Naive thymus-derived CD8-positive, alpha-beta T cell (primary cell): ENCODE data around the gene SBK2. TPM values are rescaled to one million over a fixed set of nuclear protein-coding genes. Genes with fewer than 3 reads are reported as not detected.
"Not testable (repeated sequence)": the region's sequence is repeated elsewhere in the genome, so short reads cannot be mapped to it uniquely, and the experiment has no call there.

Experiments
- ATAC-seq, 2 donors: fragments of 150-1000 bp; cut with Tn5 transposase in 1 of 2; sonication (Bioruptor Pico), chemical (Tn5 transposase) in 1 of 2; 1 replicate in 1 of 2; 2 replicates in 1 of 2; pipeline ENCODE4 v1.10.0; 2021; ENCODE audit warnings: mild to moderate bottlenecking in 2 of 2, moderate library complexity in 2 of 2
- POLR2A ChIA-PET: fragments of 350-600 bp; sonication (Branson Sonifier 250); formaldehyde crosslinking; loops from one replicate; lab custom pipeline; 2021; ENCODE audit warnings: antibody characterized with exemption; lab: Charles Lee
- DNase-seq, 10 donors: peaks; one replicate each; pipeline versions ENCODE4 v3.0.0 to v3.0.0-alpha.2; 2020 to 2022
- H3K27ac Mint-ChIP-seq, 10 donors: one replicate each; pipeline ENCODE4 v1.8.0; 2020 to 2022; ENCODE audit warnings: mild to moderate bottlenecking in 10 of 10, mixed read lengths in 10 of 10, moderate library complexity in 4 of 10, inconsistent platforms in 1 of 10
- H3K27me3 Mint-ChIP-seq, 5 donors: one replicate each; pipeline ENCODE4 v1.8.0; 2021 to 2022; ENCODE audit warnings: mixed read lengths in 5 of 5
- H3K36me3 Mint-ChIP-seq, 3 donors: one replicate each; pipeline ENCODE4 v1.8.0; 2020 to 2022; ENCODE audit warnings: mixed read lengths in 3 of 3, mild to moderate bottlenecking in 2 of 3, inconsistent platforms in 1 of 3
- H3K4me1 Mint-ChIP-seq, 4 donors: one replicate each; pipeline ENCODE4 v1.8.0; 2021 to 2022; ENCODE audit warnings: mixed read lengths in 4 of 4
- H3K4me3 Mint-ChIP-seq, 10 donors: one replicate each; pipeline ENCODE4 v1.8.0; 2020 to 2022; ENCODE audit warnings: mild to moderate bottlenecking in 10 of 10, mixed read lengths in 10 of 10, moderate library complexity in 6 of 10, inconsistent platforms in 1 of 10
- H3K9me3 Mint-ChIP-seq, 9 donors: one replicate each; pipeline ENCODE4 v1.8.0; 2020 to 2022; ENCODE audit warnings: mixed read lengths in 9 of 9, mild to moderate bottlenecking in 3 of 9, inconsistent platforms in 1 of 9, moderate library complexity in 1 of 9
- polyA plus RNA-seq, 3 donors: library from polyadenylated mRNA; unstranded; fragments of 300-500 nt; fragmentation: Illumina TruSeq; gene quantifications; one replicate each; pipeline ENCODE4 v1.2.3, GENCODE V29; 2021
- total RNA-seq, 8 experiments: library from RNA in 2 of 8; stranded (reverse) in 2 of 8; gene quantifications; one replicate each; pipeline ENCODE4 v1.2.3 and lab custom pipeline; 2021 to 2026

SBK2 gene
- total RNA-seq (not detected), polyA plus RNA-seq (not detected), total RNA-seq (lab: John Stamatoyannopoulos, UW) (0 reads per million in 6 experiments)

GRCh38 chr19:55536951-55537740 is at the start of gene SBK2:
TSS of gene SBK2 (minus strand) at chr19:55537133. CDS start at chr19:55536294, 839 bp downstream.
- no peak within 1 kb of the TSS for H3K4me3 Mint-ChIP-seq
- H3K36me3 Mint-ChIP-seq, result no peaks in the 10 kb centered on the region
- POLR2A ChIA-PET, result no interaction called here
- ATAC-seq (no peak), DNase-seq (no peak)
- H3K27ac Mint-ChIP-seq, result no peak within 1 kb of the TSS
- peaks cover 0 to 9% (median 3%) of the 10 kb centered on the region in 5 donors for H3K27me3 Mint-ChIP-seq
- no peaks in the 10 kb centered on the region for H3K9me3 Mint-ChIP-seq
- no peaks in the 10 kb centered on the region for H3K4me1 Mint-ChIP-seq

- Mint-ChIP-seq H3K36me3 (no peaks in the 10 kb centered on the region), H3K9me3 (no peaks in the 10 kb centered on the region), H3K4me1 (peaks cover 18 to 46% (median 42%) of the 10 kb centered on the region in 4 donors), H3K27ac (peak overlapping the region; percentile 51 to 94 (median 84)), H3K27me3 (no peaks in the 10 kb centered on the region), H3K4me3 (peak overlapping the region; percentile 68 to 92 (median 87))
- DNase-seq (peak in 8 of 10 donors; percentile 30 to 78 (median 40)), ATAC-seq (peak; percentile 29 to 31)
- POLR2A ChIA-PET, result interaction anchor here (0.5 to 3.9 kb wide), 8 partner anchors 10 to 535 kb away, joined by 3 to 25 read pairs (median 3); partner anchors contain the start of genes FIZ1 and ZNF524
Observed at GRCh38 chr19:55585658-55586339, 48.9 kb upstream of the SBK2 start.

GRCh38 chr19:55584871-55585270 is 47.9 kb upstream of the SBK2 start:
- POLR2A ChIA-PET, result interaction anchor here (0.7 to 3.9 kb wide), 4 partner anchors 11 to 50 kb away, joined by 3 to 25 read pairs (median 4); partner anchors contain the start of genes FIZ1 and ZNF524
- Mint-ChIP-seq H3K9me3 (no peaks in the 10 kb centered on the region), H3K27me3 (no peaks in the 10 kb centered on the region), H3K27ac (peak overlapping the region in 6 of 10 donors; percentile 51 to 87 (median 75)), H3K4me1 (peaks cover 20 to 50% (median 46%) of the 10 kb centered on the region in 4 donors), H3K4me3 (peak overlapping the region in 6 of 10 donors; percentile 35 to 85 (median 65)), H3K36me3 (peaks cover 0 to 2% (median 0%) of the 10 kb centered on the region in 3 donors)
- ATAC-seq (no peak), DNase-seq (no peak)

GRCh38 chr19:55583897-55584296 is 47.0 kb upstream of the SBK2 start:
- POLR2A ChIA-PET, result interaction anchor here (0.7 kb wide), 2 partner anchors 15 to 77 kb away, joined by 4 to 6 read pairs; partner anchors contain the start of gene FIZ1
- H3K4me1 Mint-ChIP-seq, result peaks cover 22 to 52% (median 50%) of the 10 kb centered on the region in 4 donors

GRCh38 chr19:55582284-55582683 is 45.4 kb upstream of the SBK2 start:
- DNase-seq, H3K9me3 Mint-ChIP-seq, H3K27me3 Mint-ChIP-seq, H3K36me3 Mint-ChIP-seq, ATAC-seq: not testable (repeated sequence)
- H3K4me1 Mint-ChIP-seq, result peaks cover 20 to 46% (median 45%) of the 10 kb centered on the region in 4 donors
- POLR2A ChIA-PET, result interaction anchor here (0.7 to 2.4 kb wide), 5 partner anchors 16 to 581 kb away, joined by 3 to 24 read pairs (median 3); partner anchors contain the start of genes FIZ1, ZNF524 and ZNF865
- H3K27ac Mint-ChIP-seq, result peak overlapping the region in 7 of 10 donors; percentile 24 to 92 (median 79)
- peak overlapping the region in 3 of 10 donors; percentile 89 to 92 (median 90) for H3K4me3 Mint-ChIP-seq

More at GRCh38 chr19:55583897-55584296, 47.0 kb upstream of the SBK2 start:
- H3K36me3 Mint-ChIP-seq, ATAC-seq, H3K27me3 Mint-ChIP-seq, DNase-seq, H3K9me3 Mint-ChIP-seq: not testable (repeated sequence)
- Mint-ChIP-seq H3K27ac (peak overlapping the region in 1 of 10 donors; percentile 51), H3K4me3 (peak overlapping the region in 1 of 10 donors; percentile 35)

- ATAC-seq (no peak), DNase-seq (no peak)
- peaks cover 0 to 6% (median 0%) of the 10 kb centered on the region in 9 donors for H3K9me3 Mint-ChIP-seq
- POLR2A ChIA-PET, result interaction anchor here (0.7 to 2.4 kb wide), 6 partner anchors 15 to 580 kb away, joined by 3 to 24 read pairs (median 3); partner anchors contain the start of genes FIZ1, ZNF524 and ZNF865
- peak overlapping the region in 7 of 10 donors; percentile 74 to 92 (median 83) for H3K4me3 Mint-ChIP-seq
- H3K36me3 Mint-ChIP-seq, result peaks cover 3 to 13% (median 11%) of the 10 kb centered on the region in 3 donors
- H3K4me1 Mint-ChIP-seq, result peaks cover 18 to 41% (median 41%) of the 10 kb centered on the region in 4 donors
- H3K27me3 Mint-ChIP-seq, result no peaks in the 10 kb centered on the region
- H3K27ac Mint-ChIP-seq, result peak overlapping the region; percentile 26 to 92 (median 84)
Observed at GRCh38 chr19:55581823-55582223, 44.9 kb upstream of the SBK2 start.

- DNase-seq, result peak in 2 of 10 donors; percentile 16 to 25
- peaks cover 0 to 8% (median 0%) of the 10 kb centered on the region in 9 donors for H3K9me3 Mint-ChIP-seq
- H3K36me3 Mint-ChIP-seq, result peaks cover 3 to 16% (median 12%) of the 10 kb centered on the region in 3 donors
- H3K27me3 Mint-ChIP-seq, result no peaks in the 10 kb centered on the region
- peaks cover 18 to 36% (median 35%) of the 10 kb centered on the region in 4 donors for H3K4me1 Mint-ChIP-seq
- no peak for ATAC-seq
- peak overlapping the region; percentile 74 to 92 (median 86) for H3K4me3 Mint-ChIP-seq
- peak overlapping the region; percentile 73 to 92 (median 89) for H3K27ac Mint-ChIP-seq
- POLR2A ChIA-PET, result interaction anchor here (0.6 to 2.4 kb wide), 10 partner anchors 15 to 378 kb away, joined by 3 to 24 read pairs (median 3); partner anchors contain the start of genes FIZ1, ZNF524, ZNF784 and ZNF865
Observed at GRCh38 chr19:55581145-55581822, 44.4 kb upstream of the SBK2 start.

- peak; percentile 65 to 74 for ATAC-seq
- peaks cover 18 to 31% (median 30%) of the 10 kb centered on the region in 4 donors for H3K4me1 Mint-ChIP-seq
- peak within 1 kb of the TSS; percentile 88 to 96 (median 92) for H3K27ac Mint-ChIP-seq
- peak within 1 kb of the TSS; percentile 82 to 95 (median 87) for H3K4me3 Mint-ChIP-seq
- H3K36me3 Mint-ChIP-seq, result peaks cover 3 to 16% (median 12%) of the 10 kb centered on the region in 3 donors
- POLR2A ChIA-PET, result interaction anchor here (0.6 to 2.4 kb wide), 10 partner anchors 14 to 378 kb away, joined by 3 to 24 read pairs (median 3); partner anchors contain the start of genes FIZ1, ZNF524 and ZNF784
- no peaks in the 10 kb centered on the region for H3K27me3 Mint-ChIP-seq
- H3K9me3 Mint-ChIP-seq, result peaks cover 0 to 8% (median 0%) of the 10 kb centered on the region in 9 donors
- peak; percentile 45 to 85 (median 69) for DNase-seq
Observed at GRCh38 chr19:55580628-55581144, 43.8 kb upstream of the SBK2 start, which contains the start of gene ZNF579. TSS of gene ZNF579 (minus strand) at chr19:55580848. CDS start at chr19:55579639, 1,209 bp downstream.

- POLR2A ChIA-PET, result interaction anchor here (0.8 to 2.4 kb wide), 7 partner anchors 13 to 57 kb away, joined by 3 to 24 read pairs (median 3); partner anchors contain the start of genes FIZ1, ZNF524 and ZNF784
- Mint-ChIP-seq H3K27ac (peak overlapping the region; percentile 88 to 96 (median 92)), H3K4me3 (peak overlapping the region; percentile 82 to 95 (median 87)), H3K9me3 (peaks cover 0 to 8% (median 0%) of the 10 kb centered on the region in 9 donors), H3K27me3 (no peaks in the 10 kb centered on the region), H3K4me1 (peaks cover 13 to 25% (median 23%) of the 10 kb centered on the region in 4 donors), H3K36me3 (peaks cover 3 to 16% (median 12%) of the 10 kb centered on the region in 3 donors)
- DNase-seq, result peak in 2 of 10 donors; percentile 13 to 24
- ATAC-seq, result peak; percentile 53 to 54
Observed at GRCh38 chr19:55579766-55580621, 43.1 kb upstream of the SBK2 start.
